Dendritic cell treated with granulocyte-macrophage colony-stimulating factor and Interleukin-4, amounts not matched to agents 40 ng/mL and 50 ng/mL, for 4 days (primary cell): Measurements from ENCODE around the gene TTC21B.

Source experiments
- H3K27ac Mint-ChIP-seq: one replicate; pipeline ENCODE4 v1.8.0; 2022; ENCODE audit warnings: mild to moderate bottlenecking, mixed read lengths
- H3K27me3 Mint-ChIP-seq: one replicate; pipeline ENCODE4 v1.8.0; 2022; ENCODE audit warnings: mild to moderate bottlenecking, mixed read lengths
- H3K36me3 Mint-ChIP-seq: one replicate; pipeline ENCODE4 v1.8.0; 2022; ENCODE audit warnings: low read depth, mixed read lengths
- H3K4me1 Mint-ChIP-seq: one replicate; pipeline ENCODE4 v1.8.0; 2022; ENCODE audit warnings: low read depth, mixed read lengths
- H3K4me3 Mint-ChIP-seq: one replicate; pipeline ENCODE4 v1.8.0; 2022; ENCODE audit warnings: mild to moderate bottlenecking, moderate library complexity, mixed read lengths
- H3K9me3 Mint-ChIP-seq: one replicate; pipeline ENCODE4 v1.8.0; 2022; ENCODE audit warnings: mixed read lengths
- intact Hi-C: fragments of 100-400 bp; cut with micrococcal nuclease; formaldehyde crosslinking; loops from one replicate; pipeline ENCODE4 v1.15.0; 2022

Gene TTC21B

GRCh38 chr2:165889158-165889557 is 64.4 kb downstream of the TTC21B start:
- peaks cover 8% of the 10 kb centered on the region for H3K4me1 Mint-ChIP-seq
- no peaks in the 10 kb centered on the region for H3K9me3 Mint-ChIP-seq
- H3K27me3 Mint-ChIP-seq, result no peaks in the 10 kb centered on the region
- intact Hi-C loops, result no loop called here
- peak overlapping the region; percentile 2 for H3K27ac Mint-ChIP-seq
- peaks cover 43% of the 10 kb centered on the region for H3K36me3 Mint-ChIP-seq
- H3K4me3 Mint-ChIP-seq, result no peak overlapping the region

DNA sequence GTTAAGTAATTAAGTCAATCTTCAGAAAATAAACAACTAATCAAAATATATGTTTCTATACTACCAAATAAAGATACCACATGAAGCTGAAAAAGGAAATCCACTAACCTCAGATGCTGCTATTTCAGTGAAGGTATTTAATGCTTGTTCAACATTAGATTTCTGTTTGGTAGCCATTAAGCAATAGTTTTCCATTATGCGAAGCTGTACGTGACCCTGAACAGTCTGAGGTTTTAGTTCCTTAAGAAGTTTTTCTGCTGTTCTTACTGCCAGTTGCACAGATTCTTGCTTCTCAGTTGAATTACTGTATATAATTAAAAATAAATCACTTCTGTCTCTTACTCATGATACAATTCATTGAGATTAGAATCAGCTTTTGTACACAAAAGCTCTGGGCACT is 65.4 kb downstream of the TTC21B start:
- Mint-ChIP-seq H3K27ac (no peak overlapping the region), H3K4me1 (peaks cover 8% of the 10 kb centered on the region), H3K27me3 (no peaks in the 10 kb centered on the region), H3K9me3 (no peaks in the 10 kb centered on the region), H3K36me3 (peaks cover 42% of the 10 kb centered on the region), H3K4me3 (no peak overlapping the region)
- intact Hi-C loops, result no loop called here

- Mint-ChIP-seq H3K27me3 (no peaks in the 10 kb centered on the region), H3K27ac (no peak overlapping the region), H3K4me1 (peaks cover 8% of the 10 kb centered on the region), H3K4me3 (no peak overlapping the region), H3K9me3 (no peaks in the 10 kb centered on the region), H3K36me3 (peaks cover 36% of the 10 kb centered on the region)
- intact Hi-C loops, result no loop called here
These were observed 67.0 kb downstream of the TTC21B start for GRCh38 chr2:165886487-165887146.

GRCh38 chr2:165877565-165878550 is 75.7 kb downstream of the TTC21B start:
- peaks cover 13% of the 10 kb centered on the region for H3K36me3 Mint-ChIP-seq
- H3K4me1 Mint-ChIP-seq, result peaks cover 14% of the 10 kb centered on the region
- H3K9me3 Mint-ChIP-seq, result no peaks in the 10 kb centered on the region
- no peaks in the 10 kb centered on the region for H3K27me3 Mint-ChIP-seq
- intact Hi-C loops, result no loop called here
- no peak overlapping the region for H3K27ac Mint-ChIP-seq
- no peak overlapping the region for H3K4me3 Mint-ChIP-seq

GRCh38 chr2:165876712-165877111 is 76.9 kb downstream of the TTC21B start:
- H3K4me1 Mint-ChIP-seq, result peaks cover 14% of the 10 kb centered on the region
- no peak overlapping the region for H3K4me3 Mint-ChIP-seq
- H3K9me3 Mint-ChIP-seq, result no peaks in the 10 kb centered on the region
- intact Hi-C loops, result no loop called here
- H3K36me3 Mint-ChIP-seq, result peaks cover 13% of the 10 kb centered on the region
- H3K27me3 Mint-ChIP-seq, result no peaks in the 10 kb centered on the region
- no peak overlapping the region for H3K27ac Mint-ChIP-seq

GRCh38 chr2:165876269-165876668 is 77.3 kb downstream of the TTC21B start:
- intact Hi-C loops, result no loop called here
- no peak overlapping the region for H3K4me3 Mint-ChIP-seq
- no peaks in the 10 kb centered on the region for H3K27me3 Mint-ChIP-seq
- peaks cover 14% of the 10 kb centered on the region for H3K4me1 Mint-ChIP-seq
- H3K36me3 Mint-ChIP-seq, result peaks cover 9% of the 10 kb centered on the region
- H3K9me3 Mint-ChIP-seq, result no peaks in the 10 kb centered on the region
- no peak overlapping the region for H3K27ac Mint-ChIP-seq

GRCh38 chr2:165874445-165875039 is 79.0 kb downstream of the TTC21B start:
- H3K27ac Mint-ChIP-seq, result no peak overlapping the region
- intact Hi-C loops, result loop anchor here (1.0 kb wide), 1 partner anchor 473 kb away; no protein-coding TSS in a partner anchor
- H3K9me3 Mint-ChIP-seq, result no peaks in the 10 kb centered on the region
- peaks cover under 1% of the 10 kb centered on the region for H3K36me3 Mint-ChIP-seq
- peaks cover 14% of the 10 kb centered on the region for H3K4me1 Mint-ChIP-seq
- H3K4me3 Mint-ChIP-seq, result no peak overlapping the region
- no peaks in the 10 kb centered on the region for H3K27me3 Mint-ChIP-seq

DNA sequence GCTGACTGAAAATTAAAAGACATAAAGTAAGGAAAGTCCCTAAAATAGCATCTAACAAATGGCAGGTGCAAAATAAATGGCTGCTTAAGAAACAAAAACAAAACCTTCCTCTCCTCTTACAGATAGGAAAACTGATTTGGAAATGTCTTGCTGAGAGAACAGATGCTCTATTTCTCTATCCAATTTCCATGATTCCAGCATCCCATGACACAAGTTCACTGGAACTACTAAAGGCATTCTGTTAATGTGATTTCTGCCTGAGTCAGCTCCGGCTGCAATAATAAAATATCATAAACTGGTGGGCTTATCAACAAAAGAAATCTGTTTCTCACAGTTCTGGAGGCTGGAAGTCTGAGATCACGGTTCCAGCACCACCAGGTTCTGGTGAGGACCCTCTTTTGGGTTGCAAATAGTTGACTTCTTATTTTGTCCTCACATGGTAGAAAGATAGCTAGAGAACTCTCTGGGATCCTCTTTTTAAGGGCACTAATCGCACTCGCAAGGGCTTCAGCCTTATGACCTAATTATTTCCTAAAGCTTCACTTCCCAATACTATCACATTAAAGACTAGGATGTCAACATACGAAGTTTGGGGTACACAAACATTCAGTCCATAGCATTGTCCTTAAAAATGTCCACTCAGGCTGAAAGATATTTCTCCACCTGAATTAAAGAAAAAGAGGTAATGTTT is 81.3 kb downstream of the TTC21B start:
- Mint-ChIP-seq H3K4me3 (no peak overlapping the region), H3K4me1 (peaks cover 15% of the 10 kb centered on the region), H3K27ac (no peak overlapping the region), H3K9me3 (no peaks in the 10 kb centered on the region), H3K36me3 (peaks cover 6% of the 10 kb centered on the region), H3K27me3 (no peaks in the 10 kb centered on the region)
- intact Hi-C loops, result no loop called here

GRCh38 chr2:165871025-165871424 is 82.6 kb downstream of the TTC21B start:
- Mint-ChIP-seq H3K4me1 (peaks cover 7% of the 10 kb centered on the region), H3K9me3 (no peaks in the 10 kb centered on the region), H3K4me3 (no peak overlapping the region), H3K27me3 (no peaks in the 10 kb centered on the region), H3K27ac (no peak overlapping the region), H3K36me3 (peaks cover 12% of the 10 kb centered on the region)
- intact Hi-C loops, result no loop called here

GRCh38 chr2:165870346-165870745 is 83.2 kb downstream of the TTC21B start:
- Mint-ChIP-seq H3K9me3 (no peaks in the 10 kb centered on the region), H3K27ac (no peak overlapping the region), H3K36me3 (peaks cover 12% of the 10 kb centered on the region), H3K27me3 (no peaks in the 10 kb centered on the region), H3K4me3 (no peak overlapping the region), H3K4me1 (peaks cover 7% of the 10 kb centered on the region)
- intact Hi-C loops, result no loop called here

DNA sequence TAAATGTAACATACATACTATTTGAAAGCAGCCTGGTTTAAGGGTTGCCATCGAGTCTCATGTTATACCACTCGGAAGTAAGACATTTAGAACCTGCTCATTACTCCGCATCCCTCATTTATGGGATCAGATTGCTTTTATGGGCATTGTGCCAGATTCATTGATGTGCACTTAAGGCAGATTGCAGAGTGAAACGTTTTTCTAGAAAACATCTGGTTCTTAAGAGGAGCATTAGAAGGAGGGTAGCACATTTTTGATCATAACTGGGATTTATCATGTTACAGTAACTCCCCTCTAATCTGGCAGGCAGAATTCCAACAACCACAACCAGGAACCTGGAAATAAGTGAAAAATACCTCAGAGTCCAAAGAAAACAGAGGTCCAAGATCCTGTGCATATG is 85.4 kb downstream of the TTC21B start:
- intact Hi-C loops, result loop anchor here (5.0 kb wide), 1 partner anchor 51 kb away; no protein-coding TSS in a partner anchor
- Mint-ChIP-seq H3K4me3 (no peak overlapping the region), H3K27ac (no peak overlapping the region), H3K9me3 (no peaks in the 10 kb centered on the region), H3K36me3 (peaks cover 12% of the 10 kb centered on the region), H3K4me1 (peaks cover 7% of the 10 kb centered on the region), H3K27me3 (no peaks in the 10 kb centered on the region)

DNA sequence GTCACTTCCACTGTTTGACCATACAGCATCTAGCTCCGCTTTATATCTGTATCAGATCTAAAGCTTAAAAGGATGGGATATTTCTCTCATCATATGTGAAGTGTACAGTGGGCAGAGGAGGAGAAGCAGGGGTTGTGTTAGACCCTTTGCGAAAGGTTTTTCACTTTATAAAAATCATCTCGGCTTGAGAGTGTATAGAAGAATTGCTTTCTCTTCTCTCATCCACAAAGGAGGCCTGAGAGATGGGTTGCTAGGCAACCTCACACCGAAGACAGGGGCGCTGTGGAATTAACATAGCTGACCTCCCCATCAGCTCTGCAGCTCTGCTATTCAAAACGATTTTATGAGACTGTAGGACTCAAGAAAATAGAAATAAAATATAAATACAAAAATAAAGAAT is 89.3 kb downstream of the TTC21B start:
- Mint-ChIP-seq H3K9me3 (peaks cover 16% of the 10 kb centered on the region), H3K27ac (no peak overlapping the region), H3K27me3 (no peaks in the 10 kb centered on the region), H3K4me1 (peaks cover 5% of the 10 kb centered on the region), H3K36me3 (peaks cover 12% of the 10 kb centered on the region), H3K4me3 (no peak overlapping the region)
- intact Hi-C loops, result no loop called here

- Mint-ChIP-seq H3K36me3 (peaks cover 12% of the 10 kb centered on the region), H3K27ac (no peak overlapping the region), H3K4me1 (peaks cover under 1% of the 10 kb centered on the region), H3K9me3 (peaks cover 16% of the 10 kb centered on the region), H3K27me3 (no peaks in the 10 kb centered on the region), H3K4me3 (no peak overlapping the region)
- intact Hi-C loops, result no loop called here
These were observed 89.7 kb downstream of the TTC21B start for GRCh38 chr2:165863810-165864261.
